Activated B cell treated with CpG ODN at 0.5 μM for 24 hours (primary cell): Measurements from ENCODE around the gene HSF2. TPM values are rescaled to one million over a fixed set of nuclear protein-coding genes. Genes with fewer than 3 reads are reported as not detected.

Experiments
- ATAC-seq: fragments of 200-7000 bp; cut with Tn5 transposase; one replicate; pipeline ENCODE4 v1.10.0; 2021; ENCODE audit warnings: low read depth, mild to moderate bottlenecking, moderate library complexity
- CTCF ChIA-PET: fragments of 350-600 bp; sonication (Branson Sonifier 250); formaldehyde crosslinking; loops from one replicate; lab custom pipeline; 2021; ENCODE audit warnings: antibody characterized with exemption; lab: Charles Lee
- POLR2A ChIA-PET: fragments of 350-600 bp; sonication (Branson Sonifier 250); formaldehyde crosslinking; loops from one replicate; lab custom pipeline; 2021; ENCODE audit warnings: antibody characterized with exemption; lab: Charles Lee
- DNase-seq: peaks from one replicate; pipeline ENCODE4 v3.0.0; 2022
- H3K27ac Mint-ChIP-seq: one replicate; pipeline ENCODE4 v1.8.0; 2020; ENCODE audit warnings: mixed read lengths
- H3K27me3 Mint-ChIP-seq: one replicate; pipeline ENCODE4 v1.8.0; 2021; ENCODE audit warnings: mixed read lengths
- H3K36me3 Mint-ChIP-seq: one replicate; pipeline ENCODE4 v1.8.0; 2021; ENCODE audit warnings: low read depth, mixed read lengths
- H3K4me1 Mint-ChIP-seq: one replicate; pipeline ENCODE4 v1.8.0; 2021; ENCODE audit warnings: mixed read lengths
- H3K4me3 Mint-ChIP-seq: one replicate; pipeline ENCODE4 v1.8.0; 2020; ENCODE audit warnings: mild to moderate bottlenecking, mixed read lengths
- H3K9me3 Mint-ChIP-seq: one replicate; pipeline ENCODE4 v1.8.0; 2020; ENCODE audit warnings: mixed read lengths
- CTCF ChIP-seq: fragments of 200-600 bp; IDR thresholded peaks from one replicate; pipeline ENCODE4 v1.8.0; 2022; ENCODE audit warnings: antibody characterized with exemption, mild to moderate bottlenecking
- intact Hi-C: fragments of 100-400 bp; cut with micrococcal nuclease; formaldehyde crosslinking; loops from one replicate; pipeline ENCODE4 v1.15.1; 2024
- total RNA-seq: library from RNA; stranded (reverse); gene quantifications from 2 replicates; pipeline ENCODE4 v1.2.3, GENCODE V29; 2022

HSF2 gene
- total RNA-seq, 1 donor from 2014 or later: 9.0 TPM

DNA sequence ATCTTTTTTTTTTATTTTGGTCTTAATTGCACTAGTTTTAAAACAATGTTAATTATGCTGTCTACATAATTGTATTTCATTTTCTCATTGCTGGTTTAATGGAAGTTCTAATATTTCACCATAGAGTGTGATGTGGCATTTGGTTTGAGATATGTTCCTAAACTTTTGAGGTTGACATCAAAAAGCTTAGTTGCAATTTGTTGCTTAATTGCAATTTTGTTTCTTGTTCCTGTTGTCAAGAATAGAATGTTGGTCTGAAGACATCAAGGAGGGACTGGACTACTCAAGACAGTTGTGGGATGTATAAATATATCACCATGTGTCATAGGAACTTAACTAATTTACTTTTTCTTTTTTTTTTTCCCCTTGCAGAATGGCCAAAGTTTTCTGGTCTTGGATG, 12.5 kb downstream of the HSF2 start:
- Mint-ChIP-seq H3K36me3 (peaks cover 40% of the 10 kb centered on the region), H3K4me3 (no peak overlapping the region), H3K9me3 (no peaks in the 10 kb centered on the region), H3K27ac (no peak overlapping the region), H3K27me3 (no peaks in the 10 kb centered on the region), H3K4me1 (peaks cover 10% of the 10 kb centered on the region)
- CTCF ChIA-PET: interaction anchor here (1.3 kb wide), 1 partner anchor 119 kb away, joined by 3 read pairs; no protein-coding TSS in a partner anchor
- intact Hi-C loops: no loop called here
- TF ChIP-seq CTCF: no peak
- ATAC-seq: no peak
- POLR2A ChIA-PET: no interaction called here
- DNase-seq: no peak

- CTCF ChIA-PET: no interaction called here
- POLR2A ChIA-PET: no interaction called here
- ATAC-seq (no peak), DNase-seq (no peak)
- TF ChIP-seq CTCF: no peak
- no peak overlapping the region for H3K27ac Mint-ChIP-seq
- H3K9me3 Mint-ChIP-seq: no peaks in the 10 kb centered on the region
- H3K27me3 Mint-ChIP-seq: no peaks in the 10 kb centered on the region
- intact Hi-C loops: no loop called here
- H3K36me3 Mint-ChIP-seq: peaks cover 55% of the 10 kb centered on the region
- H3K4me3 Mint-ChIP-seq: no peak overlapping the region
- H3K4me1 Mint-ChIP-seq: no peaks in the 10 kb centered on the region
Observed at GRCh38 chr6:122416825-122417224, 17.4 kb downstream of the HSF2 start.

DNA sequence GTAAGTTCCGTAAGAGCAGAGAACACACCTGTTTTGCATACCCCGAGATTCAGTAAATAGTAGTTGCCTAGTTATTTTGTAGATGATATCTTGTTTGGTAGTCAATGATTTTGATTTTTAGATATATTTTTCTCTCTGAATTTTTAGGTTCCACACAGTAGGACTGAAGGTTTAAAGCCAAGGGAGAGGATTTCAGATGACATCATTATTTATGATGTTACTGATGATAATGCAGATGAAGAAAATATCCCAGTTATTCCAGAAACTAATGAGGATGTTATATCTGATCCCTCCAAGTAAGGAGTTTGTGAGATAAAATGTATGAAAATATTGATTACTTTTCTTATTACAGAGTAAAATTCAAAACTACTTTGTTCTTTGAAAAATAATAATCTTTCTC, 22.6 kb downstream of the HSF2 start:
- intact Hi-C loops: no loop called here
- no peak for DNase-seq
- no peak overlapping the region for H3K27ac Mint-ChIP-seq
- ChIA-PET CTCF (no interaction called here), POLR2A (no interaction called here)
- peaks cover 55% of the 10 kb centered on the region for H3K36me3 Mint-ChIP-seq
- TF ChIP-seq CTCF: no peak
- H3K9me3 Mint-ChIP-seq: no peaks in the 10 kb centered on the region
- H3K4me1 Mint-ChIP-seq: no peaks in the 10 kb centered on the region
- H3K4me3 Mint-ChIP-seq: no peak overlapping the region
- no peak for ATAC-seq
- no peaks in the 10 kb centered on the region for H3K27me3 Mint-ChIP-seq

DNA sequence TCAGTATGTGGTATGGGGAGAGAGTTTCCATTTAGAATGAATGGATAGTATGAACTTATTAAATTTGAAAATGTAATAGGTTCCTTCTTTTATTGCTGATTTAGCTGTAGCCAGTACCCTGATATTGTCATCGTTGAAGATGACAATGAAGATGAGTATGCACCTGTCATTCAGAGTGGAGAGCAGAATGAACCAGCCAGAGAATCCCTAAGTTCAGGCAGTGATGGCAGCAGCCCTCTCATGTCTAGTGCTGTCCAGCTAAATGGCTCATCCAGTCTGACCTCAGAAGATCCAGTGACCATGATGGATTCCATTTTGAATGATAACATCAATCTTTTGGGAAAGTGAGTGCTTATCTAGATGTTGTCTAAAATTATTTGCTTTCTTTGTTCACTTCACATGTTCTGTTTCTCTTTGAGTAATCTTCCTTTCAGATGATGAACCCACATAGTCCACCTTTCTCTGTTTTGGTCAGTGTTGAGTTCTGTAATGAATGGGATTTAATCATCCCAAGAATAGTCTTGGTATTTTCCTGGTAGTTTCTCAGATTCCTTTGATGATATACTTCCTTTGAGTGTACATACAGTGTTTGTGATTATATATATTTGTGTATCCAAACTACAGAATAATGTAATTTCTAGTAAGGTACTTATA, 23.3 kb downstream of the HSF2 start:
- POLR2A ChIA-PET: no interaction called here
- ATAC-seq: no peak
- H3K27me3 Mint-ChIP-seq: no peaks in the 10 kb centered on the region
- CTCF ChIA-PET: no interaction called here
- H3K4me3 Mint-ChIP-seq: no peak overlapping the region
- intact Hi-C loops: no loop called here
- no peaks in the 10 kb centered on the region for H3K9me3 Mint-ChIP-seq
- H3K27ac Mint-ChIP-seq: no peak overlapping the region
- no peak for TF ChIP-seq CTCF
- peaks cover 56% of the 10 kb centered on the region for H3K36me3 Mint-ChIP-seq
- no peaks in the 10 kb centered on the region for H3K4me1 Mint-ChIP-seq
- no peak for DNase-seq

DNA sequence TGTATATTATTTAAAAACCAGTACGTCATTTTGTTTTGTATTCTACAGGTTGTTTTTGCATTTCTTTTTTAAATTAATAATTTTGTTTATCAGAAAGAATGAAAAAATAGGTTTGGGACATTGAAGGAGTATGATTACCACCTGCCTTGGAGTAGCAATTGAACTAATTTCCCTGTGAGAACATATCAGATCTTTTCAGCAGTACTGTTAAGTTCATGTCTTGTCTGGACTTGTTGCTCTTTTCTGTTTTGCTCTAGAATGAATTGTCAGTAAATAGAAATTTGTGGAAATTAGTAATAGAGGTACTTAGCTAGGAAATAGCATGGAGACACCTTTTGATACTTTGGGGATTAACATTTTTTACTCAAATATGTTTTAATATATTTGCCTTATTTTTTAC, 24.3 kb downstream of the HSF2 start:
- intact Hi-C loops: no loop called here
- ATAC-seq (no peak), DNase-seq (no peak)
- no peak for TF ChIP-seq CTCF
- H3K4me3 Mint-ChIP-seq: no peak overlapping the region
- H3K4me1 Mint-ChIP-seq: no peaks in the 10 kb centered on the region
- H3K27ac Mint-ChIP-seq: no peak overlapping the region
- ChIA-PET CTCF (no interaction called here), POLR2A (no interaction called here)
- H3K9me3 Mint-ChIP-seq: no peaks in the 10 kb centered on the region
- H3K27me3 Mint-ChIP-seq: no peaks in the 10 kb centered on the region
- H3K36me3 Mint-ChIP-seq: peaks cover 62% of the 10 kb centered on the region
